Stomach smooth muscle (tissue), 2 donors: ENCODE data around the gene ETV6.

ENCODE experiments used
- H3K27ac ChIP-seq: one replicate; pipeline ENCODE4 v1.7.0; 2013; ENCODE audit warnings: mild to moderate bottlenecking, low read length, inconsistent platforms
- H3K27me3 ChIP-seq, 2 donors: one replicate each; pipeline ENCODE4 v1.7.0; 2013; ENCODE audit warnings: low read length in 2 of 2; ENCODE audit not compliant: insufficient read depth in 2 of 2, control insufficient read depth in 1 of 2
- H3K36me3 ChIP-seq, 2 donors: one replicate each; pipeline ENCODE4 v1.7.0; 2013; ENCODE audit warnings: low read length in 2 of 2; ENCODE audit not compliant: control insufficient read depth in 2 of 2, insufficient read depth in 2 of 2
- H3K4me1 ChIP-seq: one replicate; pipeline ENCODE4 v1.7.0; 2013; ENCODE audit warnings: low read length; ENCODE audit not compliant: control insufficient read depth, insufficient read depth
- H3K4me3 ChIP-seq, 2 donors: one replicate each; pipeline ENCODE4 v1.7.0; 2013; ENCODE audit warnings: low read length in 2 of 2
- H3K9ac ChIP-seq, 2 donors: one replicate each; pipeline ENCODE4 v1.7.0; 2013; ENCODE audit warnings: low read length in 2 of 2, mild to moderate bottlenecking in 1 of 2
- H3K9me3 ChIP-seq, 2 donors: one replicate each; pipeline ENCODE4 v1.7.0; 2013; ENCODE audit warnings: low read length in 2 of 2; ENCODE audit not compliant: control insufficient read depth in 2 of 2
- donor health status: healthy.
- donor health status: Pancreatic carcinoma.

ETV6 gene

GRCh38 chr12:11756523-11756922, 107.0 kb downstream of the ETV6 start:
- peak overlapping the region in 1 of 2 donors; percentile 58 for H3K9ac ChIP-seq
- H3K36me3 ChIP-seq = peaks cover 0 to 4% of the 10 kb centered on the region in 2 donors
- peak overlapping the region in 1 of 2 donors; percentile 9 for H3K4me3 ChIP-seq
- peak overlapping the region; percentile 99 for H3K27ac ChIP-seq
- peaks cover 67% of the 10 kb centered on the region for H3K4me1 ChIP-seq
- no peaks in the 10 kb centered on the region for H3K9me3 ChIP-seq
- H3K27me3 ChIP-seq = no peaks in the 10 kb centered on the region

- Histone ChIP-seq H3K4me1 (peaks cover 72% of the 10 kb centered on the region), H3K9me3 (no peaks in the 10 kb centered on the region), H3K36me3 (peaks cover 0 to 4% of the 10 kb centered on the region in 2 donors), H3K27me3 (no peaks in the 10 kb centered on the region), H3K4me3 (no peak overlapping the region), H3K9ac (peak overlapping the region in 1 of 2 donors; percentile 67), H3K27ac (peak overlapping the region; percentile 99)
Measured at GRCh38 chr12:11757095-11757494, 107.6 kb downstream of the ETV6 start.

GRCh38 chr12:11757531-11757930, 108.1 kb downstream of the ETV6 start:
- Histone ChIP-seq H3K4me3 (no peak overlapping the region), H3K27me3 (no peaks in the 10 kb centered on the region), H3K9me3 (no peaks in the 10 kb centered on the region), H3K36me3 (peaks cover 0 to 4% of the 10 kb centered on the region in 2 donors), H3K27ac (peak overlapping the region; percentile 99), H3K9ac (peak overlapping the region; percentile 67 to 79), H3K4me1 (peaks cover 73% of the 10 kb centered on the region)

GRCh38 chr12:11758087-11758486, 108.6 kb downstream of the ETV6 start:
- Histone ChIP-seq H3K9ac (peak overlapping the region; percentile 67 to 79), H3K36me3 (peaks cover 0 to 4% of the 10 kb centered on the region in 2 donors), H3K4me1 (peaks cover 73% of the 10 kb centered on the region), H3K27ac (peak overlapping the region; percentile 99), H3K9me3 (no peaks in the 10 kb centered on the region), H3K4me3 (no peak overlapping the region), H3K27me3 (no peaks in the 10 kb centered on the region)

GRCh38 chr12:11758510-11759493, 109.3 kb downstream of the ETV6 start:
- Histone ChIP-seq H3K4me1 (peaks cover 73% of the 10 kb centered on the region), H3K9ac (peak overlapping the region; percentile 67 to 79)

GRCh38 chr12:11759494-11759878, 110.0 kb downstream of the ETV6 start:
- Histone ChIP-seq H3K4me1 (peaks cover 74% of the 10 kb centered on the region), H3K9ac (peak overlapping the region; percentile 67 to 79), H3K9me3 (no peaks in the 10 kb centered on the region), H3K4me3 (no peak overlapping the region), H3K27me3 (no peaks in the 10 kb centered on the region), H3K36me3 (peaks cover 0 to 4% of the 10 kb centered on the region in 2 donors), H3K27ac (peak overlapping the region; percentile 99)

More at GRCh38 chr12:11758510-11759493, 109.3 kb downstream of the ETV6 start:
- Histone ChIP-seq H3K27me3 (no peaks in the 10 kb centered on the region), H3K36me3 (peaks cover 0 to 4% of the 10 kb centered on the region in 2 donors), H3K27ac (peak overlapping the region; percentile 99), H3K4me3 (peak overlapping the region in 1 of 2 donors; percentile 31), H3K9me3 (no peaks in the 10 kb centered on the region)

- H3K9ac ChIP-seq = peak overlapping the region; percentile 67 to 79
- peak overlapping the region; percentile 99 for H3K27ac ChIP-seq
- peaks cover 70% of the 10 kb centered on the region for H3K4me1 ChIP-seq
Measured at GRCh38 chr12:11759899-11760298, 110.4 kb downstream of the ETV6 start.

GRCh38 chr12:11761869-11762567, 112.5 kb downstream of the ETV6 start:
- Histone ChIP-seq H3K36me3 (peaks cover 0 to 4% of the 10 kb centered on the region in 2 donors), H3K4me1 (peaks cover 77% of the 10 kb centered on the region)

More at GRCh38 chr12:11759899-11760298, 110.4 kb downstream of the ETV6 start:
- Histone ChIP-seq H3K4me3 (no peak overlapping the region), H3K9me3 (no peaks in the 10 kb centered on the region), H3K27me3 (no peaks in the 10 kb centered on the region), H3K36me3 (peaks cover 0 to 4% of the 10 kb centered on the region in 2 donors)

GRCh38 chr12:11762723-11763326, 113.4 kb downstream of the ETV6 start:
- Histone ChIP-seq H3K9me3 (no peaks in the 10 kb centered on the region), H3K4me3 (no peak overlapping the region), H3K36me3 (peaks cover 0 to 4% of the 10 kb centered on the region in 2 donors), H3K4me1 (peaks cover 77% of the 10 kb centered on the region), H3K9ac (peak overlapping the region in 1 of 2 donors; percentile 42), H3K27ac (peak overlapping the region; percentile 94), H3K27me3 (no peaks in the 10 kb centered on the region)

More at GRCh38 chr12:11761869-11762567, 112.5 kb downstream of the ETV6 start:
- Histone ChIP-seq H3K9me3 (no peaks in the 10 kb centered on the region), H3K27me3 (no peaks in the 10 kb centered on the region), H3K9ac (peak overlapping the region in 1 of 2 donors; percentile 14), H3K27ac (peak overlapping the region; percentile 94), H3K4me3 (no peak overlapping the region)
